ENCODE measurements around the gene SLU7.

SLU7 gene

DNA sequence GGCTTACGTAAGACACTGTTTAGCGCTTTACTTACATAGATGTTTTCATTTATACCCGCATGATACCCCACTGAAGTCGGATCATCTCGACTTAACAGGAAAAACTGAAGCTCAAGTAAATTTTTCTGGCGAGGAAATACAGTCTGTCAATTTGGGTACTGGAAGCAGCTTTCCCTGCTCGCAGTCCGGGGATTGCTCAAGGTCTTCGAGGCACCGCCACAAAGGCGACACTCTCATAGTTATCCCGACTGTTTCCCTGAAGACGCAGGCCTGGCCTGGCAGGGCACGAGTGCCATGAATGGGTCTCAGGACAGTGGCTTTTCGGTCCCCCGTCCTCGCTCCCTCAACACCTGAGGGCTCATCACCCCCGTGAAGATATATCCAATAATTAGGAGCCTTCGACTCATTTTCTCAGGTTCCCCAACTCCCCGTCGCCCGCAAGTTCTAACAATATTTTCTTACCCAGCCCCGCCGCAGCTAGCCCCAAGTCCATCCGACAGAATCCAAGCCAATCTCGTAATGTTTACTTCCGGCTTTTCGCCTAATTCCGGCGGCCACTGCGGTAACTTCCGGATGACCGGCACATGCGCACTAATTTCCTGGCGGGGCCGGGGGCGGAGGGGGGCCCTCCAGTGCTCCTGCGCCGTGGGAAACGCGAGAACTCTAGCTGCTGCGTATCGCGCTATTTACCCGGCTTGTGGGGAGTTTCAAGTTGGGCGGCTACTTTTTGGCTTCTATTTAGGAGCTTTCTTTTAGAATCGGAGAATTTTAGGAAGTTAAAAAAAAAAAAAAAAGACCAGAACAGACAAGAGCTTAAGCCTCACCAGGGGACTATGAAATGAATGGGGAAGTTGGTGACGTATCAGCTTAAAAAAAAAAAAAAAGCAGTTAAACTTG, at the start of gene SLU7:
TSS of gene SLU7 (minus strand) at position 521 of the 897 bp plus-strand sequence. CDS start 3,787 bp downstream, outside the sequence.
- TF ChIP-seq, protein P1, sequence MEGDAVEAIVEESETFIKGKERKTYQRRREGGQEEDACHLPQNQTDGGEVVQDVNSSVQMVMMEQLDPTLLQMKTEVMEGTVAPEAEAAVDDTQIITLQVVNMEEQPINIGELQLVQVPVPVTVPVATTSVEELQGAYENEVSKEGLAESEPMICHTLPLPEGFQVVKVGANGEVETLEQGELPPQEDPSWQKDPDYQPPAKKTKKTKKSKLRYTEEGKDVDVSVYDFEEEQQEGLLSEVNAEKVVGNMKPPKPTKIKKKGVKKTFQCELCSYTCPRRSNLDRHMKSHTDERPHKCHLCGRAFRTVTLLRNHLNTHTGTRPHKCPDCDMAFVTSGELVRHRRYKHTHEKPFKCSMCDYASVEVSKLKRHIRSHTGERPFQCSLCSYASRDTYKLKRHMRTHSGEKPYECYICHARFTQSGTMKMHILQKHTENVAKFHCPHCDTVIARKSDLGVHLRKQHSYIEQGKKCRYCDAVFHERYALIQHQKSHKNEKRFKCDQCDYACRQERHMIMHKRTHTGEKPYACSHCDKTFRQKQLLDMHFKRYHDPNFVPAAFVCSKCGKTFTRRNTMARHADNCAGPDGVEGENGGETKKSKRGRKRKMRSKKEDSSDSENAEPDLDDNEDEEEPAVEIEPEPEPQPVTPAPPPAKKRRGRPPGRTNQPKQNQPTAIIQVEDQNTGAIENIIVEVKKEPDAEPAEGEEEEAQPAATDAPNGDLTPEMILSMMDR (IDR thresholded peaks at IDR 0.05; ENCODE audit: insufficient read depth, low read depth, low read length, missing control alignments): no peak
- DNase-seq (ENCODE audit: low read depth): peak; percentile 98

DNA sequence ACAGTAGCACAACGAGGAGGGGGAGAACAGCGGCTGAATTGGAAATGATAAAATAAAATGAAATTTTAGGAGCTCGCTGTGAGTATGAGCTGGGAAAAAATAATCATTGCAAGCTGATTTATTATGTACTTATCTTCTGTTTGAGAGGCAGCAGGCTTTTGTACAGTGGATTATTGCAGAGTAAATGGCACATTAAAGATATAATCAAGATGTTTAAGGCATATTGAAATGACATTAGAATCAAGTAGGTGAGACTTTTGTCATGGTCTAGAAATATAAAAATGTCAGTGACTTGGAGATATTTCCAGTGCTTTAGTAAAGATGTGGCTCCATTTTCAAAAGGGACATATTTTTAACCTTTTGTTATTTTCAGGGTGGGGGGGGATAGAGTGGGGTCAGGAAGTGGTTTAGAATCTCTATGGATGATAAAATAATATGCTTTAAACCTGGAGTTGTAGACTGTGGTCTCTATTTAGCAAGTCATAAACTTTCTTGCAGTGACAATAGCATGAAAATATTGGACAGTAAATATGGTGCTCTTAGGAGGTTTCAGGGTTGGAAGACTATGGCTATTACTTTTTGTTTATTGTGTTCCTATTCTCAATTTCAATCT, 49.6 kb upstream of the SLU7 start:
- TF ChIP-seq, protein P1 (IDR thresholded peaks at IDR 0.05; ENCODE audit: insufficient read depth, low read depth, low read length, missing control alignments): no peak
- no peak for DNase-seq (ENCODE audit: low read depth)
- peak overlapping the region; percentile 97 for H3K4me3 ChIP-seq (ENCODE audit: low read depth, low read length)

More for the DNA sequence above, at the start of gene SLU7:
- peak within 1 kb of the TSS; percentile 74 for H3K4me3 ChIP-seq (ENCODE audit: low read depth, low read length)

DNA sequence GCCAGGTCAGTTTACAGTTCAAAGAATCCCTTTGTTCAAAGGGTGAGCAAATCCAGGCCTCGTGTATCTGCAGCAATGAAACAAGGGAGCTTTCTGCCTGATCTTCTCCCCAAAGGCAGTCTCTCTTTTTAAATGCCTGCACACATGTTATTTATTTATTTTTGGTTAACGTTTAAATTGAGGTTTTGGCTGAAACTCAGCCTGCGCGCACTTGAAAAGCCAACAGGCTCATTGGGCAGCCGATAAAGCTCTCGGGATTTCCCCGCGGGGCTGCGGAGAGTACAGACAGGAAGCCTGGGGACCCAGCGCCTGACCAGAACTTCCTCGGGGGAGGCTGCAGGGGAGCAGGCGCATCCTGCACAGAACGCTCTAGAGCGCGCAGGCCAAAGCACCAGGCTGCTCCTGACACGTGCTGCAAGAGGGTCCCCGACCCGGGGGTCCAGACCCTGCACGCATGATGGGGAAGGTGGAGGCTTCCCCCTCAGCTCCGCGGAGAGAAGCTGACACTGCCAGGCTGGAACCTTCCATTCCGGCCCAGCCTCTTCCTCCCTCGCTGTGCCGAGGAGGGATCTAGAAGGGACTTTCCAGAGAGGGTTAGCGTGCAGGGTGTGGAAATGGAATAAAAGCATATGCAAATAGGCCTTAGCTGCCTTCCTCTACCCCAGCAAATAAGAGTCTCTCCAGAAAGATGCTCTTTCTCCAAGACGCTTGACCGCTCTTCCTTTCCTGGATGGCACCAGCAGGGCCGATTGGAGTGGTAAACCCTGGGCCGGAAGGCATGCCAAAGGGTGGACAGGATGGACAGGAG, 48.9 kb upstream of the SLU7 start:
- TF ChIP-seq, protein P1 (IDR thresholded peaks at IDR 0.05; ENCODE audit: insufficient read depth, low read depth, low read length, missing control alignments): no peak
- peak overlapping the region; percentile 97 for H3K4me3 ChIP-seq (ENCODE audit: low read depth, low read length)
- peak; percentile 97 for DNase-seq (ENCODE audit: low read depth)

DNA sequence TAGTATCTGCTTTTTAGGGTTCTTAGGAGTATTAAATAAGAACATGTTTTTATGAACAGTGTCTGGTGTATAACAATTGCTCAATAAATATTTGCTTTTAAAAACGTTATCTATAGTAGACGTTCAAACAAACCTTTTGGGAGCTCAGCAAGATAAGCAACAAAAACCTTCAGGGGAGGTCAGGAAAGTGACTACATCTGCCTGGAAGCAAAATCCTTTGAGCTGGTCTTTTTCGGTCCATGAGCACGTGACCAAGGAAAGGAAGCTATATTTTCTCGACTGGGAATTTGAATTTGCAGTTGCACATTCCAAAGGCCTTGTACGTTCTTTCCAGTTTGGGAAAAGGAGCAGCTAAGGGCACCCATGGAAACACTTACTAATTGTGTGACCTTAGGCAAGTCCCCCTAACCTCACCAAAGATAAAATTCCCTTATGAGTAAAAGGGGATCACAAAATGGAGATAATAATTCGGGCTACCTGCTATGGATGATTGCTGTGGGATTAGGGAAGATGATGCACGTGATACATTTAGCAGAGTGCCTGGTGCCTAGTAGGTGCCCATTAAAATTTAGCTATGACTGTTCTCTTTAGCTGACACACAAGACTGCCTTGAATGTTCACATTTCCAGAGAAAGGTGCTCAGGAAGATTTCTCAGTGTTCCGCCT, 48.1 kb upstream of the SLU7 start:
- peak overlapping the region; percentile 97 for H3K4me3 ChIP-seq (ENCODE audit: low read depth, low read length)
- no peak for DNase-seq (ENCODE audit: low read depth)

DNA sequence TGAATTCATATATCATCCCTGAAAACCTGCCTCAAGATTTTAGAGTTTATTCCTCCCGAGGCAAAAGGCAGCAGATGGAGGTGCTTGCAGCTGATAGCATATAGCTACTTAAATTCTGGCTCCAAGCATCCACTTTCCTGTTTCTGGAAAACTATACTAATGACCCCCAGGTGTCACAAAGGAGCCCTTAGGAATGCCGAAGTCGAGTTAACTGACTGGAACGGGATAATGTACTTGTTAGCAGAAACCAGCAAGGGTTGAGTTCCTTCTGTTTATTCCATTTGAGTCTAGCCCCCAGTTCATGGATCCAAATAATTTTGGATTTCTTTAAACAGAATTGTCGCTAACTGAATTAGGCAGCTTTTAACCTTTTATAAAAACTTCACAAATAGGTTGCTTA, 47.2 kb upstream of the SLU7 start:
- H3K4me3 ChIP-seq (ENCODE audit: low read depth, low read length): no peak overlapping the region
- no peak for DNase-seq (ENCODE audit: low read depth)
- TF ChIP-seq, protein P1 (IDR thresholded peaks at IDR 0.05; ENCODE audit: insufficient read depth, low read depth, low read length, missing control alignments): no peak

More for the DNA sequence above, 48.1 kb upstream of the SLU7 start:
- TF ChIP-seq, protein P1 (IDR thresholded peaks at IDR 0.05; ENCODE audit: insufficient read depth, low read depth, low read length, missing control alignments): no peak

DNA sequence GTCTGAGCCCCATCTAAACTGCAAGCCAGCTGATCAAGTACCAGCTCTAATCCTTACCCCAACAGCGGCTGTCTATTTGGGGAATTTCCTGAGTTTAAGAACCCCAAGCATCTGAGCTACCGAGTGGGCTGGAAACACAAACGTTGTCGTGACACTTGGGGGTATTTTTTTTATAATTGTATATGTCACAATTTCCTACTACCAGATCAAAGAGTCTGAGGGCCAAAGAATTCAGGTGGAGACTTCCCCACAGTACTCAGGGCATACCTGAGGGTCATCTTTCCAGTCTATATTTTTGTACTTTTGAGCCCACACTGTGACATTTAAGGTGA, 45.6 kb upstream of the SLU7 start:
- DNase-seq (ENCODE audit: low read depth): no peak
- TF ChIP-seq, protein P1 (IDR thresholded peaks at IDR 0.05; ENCODE audit: insufficient read depth, low read depth, low read length, missing control alignments): no peak
- H3K4me3 ChIP-seq (ENCODE audit: low read depth, low read length): no peak overlapping the region

Measured in GM12865 (cell line).